Measurements from ENCODE around the gene B4GALT5.

B4GALT5 gene

GRCh38 chr20:49661560-49662329 lies 51.9 kb downstream of the B4GALT5 start:
- TF ChIP-seq POLR2A (IDR thresholded peaks at IDR 0.05; ENCODE audit: low read depth, low read length): no peak
- no peak for TF ChIP-seq TAF1 (IDR thresholded peaks at IDR 0.05; ENCODE audit: borderline replicate concordance, low read depth, low read length)
- TF ChIP-seq POLR2AphosphoS5 (IDR thresholded peaks at IDR 0.05; ENCODE audit: low read depth, low read length): no peak
- no peak for FAIRE-seq
- DNase-seq (ENCODE audit: insufficient read length): no peak

DNA sequence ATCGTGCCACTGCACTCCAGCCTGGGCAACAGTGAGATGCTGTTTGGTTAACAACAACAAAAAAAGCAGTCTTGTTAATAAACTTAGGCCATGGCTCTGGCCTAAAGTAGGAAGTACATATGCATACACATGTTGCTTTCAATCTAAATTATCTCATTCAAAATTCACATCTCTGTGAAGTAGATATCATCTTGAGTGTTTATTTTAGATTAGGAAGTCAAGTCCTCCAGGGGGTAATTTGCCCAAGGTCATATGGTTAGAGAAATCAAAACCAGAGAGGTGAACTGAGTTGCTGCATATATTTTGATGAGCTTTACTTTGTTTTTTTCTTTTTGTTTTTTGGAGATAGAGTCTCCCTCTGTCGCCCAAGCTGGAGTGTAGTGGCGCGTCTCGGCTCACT lies 52.8 kb downstream of the B4GALT5 start:
- DNase-seq (ENCODE audit: insufficient read length): no peak
- TF ChIP-seq TAF1 (IDR thresholded peaks at IDR 0.05; ENCODE audit: borderline replicate concordance, low read depth, low read length) (no peak), POLR2AphosphoS5 (IDR thresholded peaks at IDR 0.05; ENCODE audit: low read depth, low read length) (no peak), POLR2A (IDR thresholded peaks at IDR 0.05; ENCODE audit: low read depth, low read length) (no peak)
- FAIRE-seq: no peak

- FAIRE-seq (no peak), DNase-seq (ENCODE audit: insufficient read length) (no peak)
Measured at GRCh38 chr20:49659056-49659455, 54.6 kb downstream of the B4GALT5 start.

GRCh38 chr20:49658508-49658907 lies 55.2 kb downstream of the B4GALT5 start:
- FAIRE-seq (no peak), DNase-seq (ENCODE audit: insufficient read length) (no peak)
- TF ChIP-seq POLR2A (IDR thresholded peaks at IDR 0.05; ENCODE audit: low read depth, low read length): no peak
- no peak for TF ChIP-seq POLR2AphosphoS5 (IDR thresholded peaks at IDR 0.05; ENCODE audit: low read depth, low read length)
- TF ChIP-seq TAF1 (IDR thresholded peaks at IDR 0.05; ENCODE audit: borderline replicate concordance, low read depth, low read length): no peak

More at GRCh38 chr20:49659056-49659455, 54.6 kb downstream of the B4GALT5 start:
- no peak for TF ChIP-seq POLR2A (IDR thresholded peaks at IDR 0.05; ENCODE audit: low read depth, low read length)
- no peak for TF ChIP-seq POLR2AphosphoS5 (IDR thresholded peaks at IDR 0.05; ENCODE audit: low read depth, low read length)
- TF ChIP-seq TAF1 (IDR thresholded peaks at IDR 0.05; ENCODE audit: borderline replicate concordance, low read depth, low read length): no peak

DNA sequence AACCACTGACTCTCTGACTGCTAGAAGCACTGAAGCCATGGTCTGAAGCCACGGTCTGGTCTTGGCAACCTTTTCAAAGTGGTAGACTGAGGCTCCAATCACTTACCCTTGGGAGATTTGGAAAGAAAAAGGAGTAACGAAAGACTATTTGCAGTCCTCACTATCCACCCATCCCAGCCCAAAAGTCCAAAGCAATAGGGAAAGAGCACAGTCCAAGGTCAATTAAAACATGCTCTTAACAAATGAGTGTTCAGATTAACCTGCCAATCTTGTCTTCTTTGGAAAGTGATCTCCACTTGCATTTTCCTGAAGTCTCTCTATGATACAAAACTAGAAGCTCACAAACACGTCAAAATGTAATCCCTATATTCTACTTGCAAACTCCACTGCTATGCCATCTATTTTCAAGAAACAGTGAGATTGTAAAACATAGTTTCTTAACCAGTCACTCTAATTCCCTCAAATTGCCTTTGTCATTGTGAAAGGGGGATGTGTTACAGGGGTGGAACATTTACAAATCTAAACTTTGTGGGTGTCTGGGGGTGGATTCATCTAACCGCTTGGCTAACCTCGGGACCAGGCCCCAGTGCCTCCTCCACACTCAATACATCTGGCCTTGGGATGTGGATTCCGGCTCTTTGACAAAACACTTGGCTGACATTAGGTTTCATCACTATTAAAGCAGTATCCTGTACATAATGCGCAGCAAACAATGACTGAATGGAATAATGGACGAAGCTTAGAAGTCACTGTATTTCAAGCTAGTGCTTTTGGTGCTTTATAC lies 56.4 kb downstream of the B4GALT5 start:
- no peak for TF ChIP-seq TAF1 (IDR thresholded peaks at IDR 0.05; ENCODE audit: borderline replicate concordance, low read depth, low read length)
- FAIRE-seq (no peak), DNase-seq (ENCODE audit: insufficient read length) (no peak)

- FAIRE-seq (no peak), DNase-seq (ENCODE audit: insufficient read length) (no peak)
- TF ChIP-seq POLR2A (IDR thresholded peaks at IDR 0.05; ENCODE audit: low read depth, low read length): no peak
- no peak for TF ChIP-seq POLR2AphosphoS5 (IDR thresholded peaks at IDR 0.05; ENCODE audit: low read depth, low read length)
- no peak for TF ChIP-seq TAF1 (IDR thresholded peaks at IDR 0.05; ENCODE audit: borderline replicate concordance, low read depth, low read length)
Measured at GRCh38 chr20:49656304-49656703, 57.4 kb downstream of the B4GALT5 start.

DNA sequence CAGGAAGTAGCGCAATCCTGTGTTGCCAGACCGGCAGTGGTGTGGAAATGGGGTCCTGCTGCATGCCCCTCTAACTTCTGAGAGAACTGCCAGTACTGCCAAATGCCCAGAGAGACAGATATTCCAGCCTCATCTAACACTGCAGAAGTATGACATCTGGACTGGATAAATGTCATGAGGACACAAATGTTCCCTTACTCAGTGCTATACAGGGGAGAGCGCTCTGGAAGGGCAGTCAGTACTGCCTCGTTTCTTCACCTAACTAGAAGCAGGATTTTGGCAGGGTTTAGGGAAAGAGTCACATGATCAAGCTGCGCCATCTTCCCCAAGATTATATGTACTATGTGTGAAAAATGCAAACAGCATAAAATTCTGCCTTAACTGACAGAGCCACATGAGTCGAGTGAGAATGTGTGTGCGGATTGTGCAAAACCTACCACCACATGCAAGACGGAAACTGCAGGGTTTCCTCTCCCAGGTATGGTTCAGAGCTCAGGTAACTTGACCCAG lies 59.7 kb downstream of the B4GALT5 start:
- FAIRE-seq: no peak
- no peak for TF ChIP-seq POLR2AphosphoS5 (IDR thresholded peaks at IDR 0.05; ENCODE audit: low read depth, low read length)
- no peak for TF ChIP-seq POLR2A (IDR thresholded peaks at IDR 0.05; ENCODE audit: low read depth, low read length)
- no peak for TF ChIP-seq TAF1 (IDR thresholded peaks at IDR 0.05; ENCODE audit: borderline replicate concordance, low read depth, low read length)
- no peak for DNase-seq (ENCODE audit: insufficient read length)

- DNase-seq (ENCODE audit: insufficient read length) (no peak), FAIRE-seq (no peak)
- TF ChIP-seq POLR2AphosphoS5 (IDR thresholded peaks at IDR 0.05; ENCODE audit: low read depth, low read length) (no peak), POLR2A (IDR thresholded peaks at IDR 0.05; ENCODE audit: low read depth, low read length) (no peak), TAF1 (IDR thresholded peaks at IDR 0.05; ENCODE audit: borderline replicate concordance, low read depth, low read length) (no peak)
Measured at GRCh38 chr20:49649672-49650071, 64.0 kb downstream of the B4GALT5 start.

DNA sequence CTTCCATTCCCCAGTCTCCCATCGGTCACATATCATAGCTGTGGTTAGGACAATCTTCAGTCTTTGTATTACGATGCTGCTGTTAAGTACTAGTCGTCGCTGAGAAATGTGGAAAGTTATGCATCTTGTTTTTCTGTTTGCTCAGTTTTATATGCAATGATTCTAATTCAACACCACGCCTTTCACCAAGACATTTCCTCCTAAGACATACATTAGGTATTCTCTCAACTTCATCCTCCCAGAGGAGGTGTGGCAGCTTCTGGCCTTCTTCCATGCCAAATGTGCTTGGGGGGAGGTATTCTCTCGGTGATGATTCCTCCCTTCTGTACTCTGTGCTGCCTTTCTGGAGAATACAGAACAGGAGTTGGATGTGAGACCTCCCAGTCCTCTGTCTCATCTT lies 66.1 kb downstream of the B4GALT5 start:
- TF ChIP-seq TAF1 (IDR thresholded peaks at IDR 0.05; ENCODE audit: borderline replicate concordance, low read depth, low read length) (no peak), POLR2AphosphoS5 (IDR thresholded peaks at IDR 0.05; ENCODE audit: low read depth, low read length) (no peak), POLR2A (IDR thresholded peaks at IDR 0.05; ENCODE audit: low read depth, low read length) (no peak)
- FAIRE-seq: no peak
- DNase-seq (ENCODE audit: insufficient read length): no peak

- FAIRE-seq (no peak), DNase-seq (ENCODE audit: insufficient read length) (no peak)
- TF ChIP-seq TAF1 (IDR thresholded peaks at IDR 0.05; ENCODE audit: borderline replicate concordance, low read depth, low read length) (no peak), POLR2A (IDR thresholded peaks at IDR 0.05; ENCODE audit: low read depth, low read length) (no peak), POLR2AphosphoS5 (IDR thresholded peaks at IDR 0.05; ENCODE audit: low read depth, low read length) (no peak)
Measured at GRCh38 chr20:49646528-49646927, 67.2 kb downstream of the B4GALT5 start.

GRCh38 chr20:49646126-49646525 lies 67.6 kb downstream of the B4GALT5 start:
- no peak for DNase-seq (ENCODE audit: insufficient read length)
- FAIRE-seq: no peak
- TF ChIP-seq POLR2AphosphoS5 (IDR thresholded peaks at IDR 0.05; ENCODE audit: low read depth, low read length): no peak
